BJ (cell line): ENCODE results near the gene CEP126. TPM values are rescaled to one million over a fixed set of nuclear protein-coding genes. Genes with fewer than 3 reads are reported as not detected.

Experiments
- CTCF ChIA-PET: fragments of 350-600 bp; formaldehyde crosslinking; extraction: SDS; loops from one replicate; lab custom pipeline; 2021; ENCODE audit warnings: antibody characterized with exemption, inconsistent platforms; lab: Yijun Ruan, JAX
- POLR2A ChIA-PET: fragments of 300-600 bp; sonication (Branson Sonifier 250); formaldehyde crosslinking; extraction: SDS; loops from one replicate; lab custom pipeline; 2021; ENCODE audit warnings: antibody characterized with exemption; lab: Charles Lee
- DNase-seq: peaks from one replicate; pipeline ENCODE4 v3.0.0-alpha.2; 2011; ENCODE audit warnings: low read depth
- H3K27me3 ChIP-seq: 2 replicates; pipeline ENCODE4 v1.6.0; 2011; ENCODE audit warnings: low read length; ENCODE audit not compliant: control insufficient read depth, insufficient read depth
- H3K36me3 ChIP-seq: 2 replicates; pipeline ENCODE4 v1.5.1; 2011; ENCODE audit warnings: low read length; ENCODE audit not compliant: control insufficient read depth, insufficient read depth
- H3K4me3 ChIP-seq: 2 replicates; pipeline ENCODE4 v1.5.1; 2011; ENCODE audit warnings: low read depth, mild to moderate bottlenecking, control low read depth, low read length
- CTCF ChIP-seq: IDR thresholded peaks from 2 replicates; pipeline ENCODE4 v1.5.1; 2011; ENCODE audit warnings: low read depth, mild to moderate bottlenecking, control low read depth, inconsistent platforms, low read length, moderate library complexity; ENCODE audit not compliant: insufficient read depth
- polyA plus RNA-seq: library from polyadenylated mRNA; depleted of rRNA; stranded (reverse); fragments of >200 nt; gene quantifications from 2 replicates; pipeline ENCODE4 v1.2.3, GENCODE V29; 2011; rRNA removed

CEP126 gene
- polyA plus RNA-seq, 1 experiment = 1.5 TPM

GRCh38 chr11:102026217-102026616, 111.4 kb downstream of the CEP126 start:
- no peak for DNase-seq
- ChIA-PET POLR2A (no interaction called here), CTCF (interaction anchor here (1.2 to 2.0 kb wide), 3 partner anchors 8 to 18 kb away, joined by 4 to 8 read pairs (median 6); no protein-coding TSS in a partner anchor)
- no peaks in the 10 kb centered on the region; the same call in 1 of the 2 replicates for H3K27me3 ChIP-seq
- TF ChIP-seq CTCF = no peak
- no peaks in the 10 kb centered on the region for H3K36me3 ChIP-seq
- H3K4me3 ChIP-seq = no peak overlapping the region

- no peak for DNase-seq
Observed at GRCh38 chr11:102026959-102027358, 112.1 kb downstream of the CEP126 start.

GRCh38 chr11:102036757-102037156, 121.9 kb downstream of the CEP126 start:
- no peak for TF ChIP-seq CTCF
- Histone ChIP-seq H3K36me3 (no peaks in the 10 kb centered on the region), H3K4me3 (no peak overlapping the region), H3K27me3 (no peaks in the 10 kb centered on the region)
- CTCF ChIA-PET = no interaction called here
- POLR2A ChIA-PET = no interaction called here
- no peak for DNase-seq

More at GRCh38 chr11:102026959-102027358, 112.1 kb downstream of the CEP126 start:
- ChIA-PET POLR2A (no interaction called here), CTCF (interaction anchor here (0.5 to 1.4 kb wide), 4 partner anchors 9 to 456 kb away, joined by 3 to 6 read pairs (median 4); no protein-coding TSS in a partner anchor)
- Histone ChIP-seq H3K27me3 (no peaks in the 10 kb centered on the region; the same call in 1 of the 2 replicates), H3K36me3 (no peaks in the 10 kb centered on the region), H3K4me3 (no peak overlapping the region)
- no peak for TF ChIP-seq CTCF

DNA sequence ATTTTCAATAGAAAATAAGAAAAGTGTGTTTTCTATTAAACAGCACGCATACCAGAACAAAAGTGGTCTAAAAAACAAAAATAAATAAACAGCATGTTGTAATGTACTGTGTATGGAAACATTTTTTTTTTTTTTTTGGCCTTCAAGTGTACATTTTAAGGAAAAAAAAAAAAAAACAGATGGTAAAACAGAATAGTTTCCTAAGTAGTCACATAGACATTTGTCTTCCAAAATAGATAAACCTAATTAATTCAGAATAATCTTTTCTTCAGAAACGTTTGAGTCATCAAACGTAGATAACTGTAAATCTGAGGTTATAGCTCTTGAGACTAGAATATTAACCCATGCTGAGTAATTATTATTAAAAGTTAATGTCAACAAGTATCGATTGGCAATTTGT, 132.0 kb downstream of the CEP126 start:
- H3K36me3 ChIP-seq = no peaks in the 10 kb centered on the region
- H3K27me3 ChIP-seq = no peaks in the 10 kb centered on the region
- CTCF ChIA-PET = no interaction called here
- POLR2A ChIA-PET = no interaction called here
- peak overlapping the region; percentile 55 for H3K4me3 ChIP-seq
- TF ChIP-seq CTCF = no peak
- DNase-seq = peak; percentile 31

- Histone ChIP-seq H3K36me3 (no peaks in the 10 kb centered on the region), H3K4me3 (peak within 1 kb of the TSS; percentile 55), H3K27me3 (no peaks in the 10 kb centered on the region)
- ChIA-PET POLR2A (no interaction called here), CTCF (interaction anchor here (0.6 kb wide), 1 partner anchor 93 kb away, joined by 3 read pairs; no protein-coding TSS in a partner anchor)
- TF ChIP-seq CTCF = no peak
- peak; percentile 9 for DNase-seq
Observed at GRCh38 chr11:102047305-102047924, 132.6 kb downstream of the CEP126 start, which contains the start of gene CFAP300. TSS of gene CFAP300 (plus strand) at chr11:102047437. CDS start at chr11:102047471, 34 bp downstream.

Other genes starting within 250 kb of the CEP126 start
- gene ANGPTL5, start 1.5 kb downstream of the CEP126 start, polyA plus RNA-seq = not detected in 2 replicates
- gene CFAP300, start 132.4 kb downstream of the CEP126 start, polyA plus RNA-seq = 4.5 and 5.4 TPM in 2 replicates
- gene YAP1, start 195.4 kb downstream of the CEP126 start, polyA plus RNA-seq = 125 and 139 TPM in 2 replicates